Keratinocyte (primary cell): ENCODE measurements around the gene FGF2.

Source experiments
- CTCF ChIP-seq, 3 experiments: IDR thresholded peaks in 1 of 3; conservative IDR thresholded peaks in 1 of 3; optimal IDR thresholded peaks in 1 of 3; 2 replicates in 2 of 3; 3 replicates in 1 of 3; pipeline versions ENCODE3 to v1.5.1; 2011; ENCODE audit warnings: low read length in 3 of 3, mild to moderate bottlenecking in 3 of 3, moderate library complexity in 2 of 3, control low read depth in 1 of 3, inconsistent platforms in 1 of 3; ENCODE audit not compliant: insufficient read depth in 2 of 3; ENCODE audit errors: extremely low read depth in 1 of 3
- EZH2 ChIP-seq: IDR thresholded peaks from one replicate; pipeline ENCODE4 v1.6.1; 2012; ENCODE audit warnings: inconsistent platforms, mild to moderate bottlenecking, low read length, moderate library complexity

- TF ChIP-seq CTCF (optimal IDR thresholded peaks at IDR 0.05 in 1 of 3, IDR thresholded peaks at IDR 0.05 in 1 of 3, conservative IDR thresholded peaks at IDR 0.05 in 1 of 3; ENCODE audit: extremely low read depth in 1 of 3, insufficient read depth in 2 of 3, low read length in 3 of 3) (no peak), EZH2 (no peak)
These were observed 11.4 kb downstream of the FGF2 start for GRCh38 chr4:122838034-122838433.
